Endodermal cell (in vitro differentiated cells): Measurements from ENCODE around the gene CNST. TPM values are rescaled to one million over a fixed set of nuclear protein-coding genes. Genes with fewer than 3 reads are reported as not detected.
A peak's percentile ranks its signal among the peaks of the same experiment; 100 is the strongest.

Experiments used
- DNase-seq: peaks from one replicate; pipeline ENCODE4 v3.0.0-alpha.2; 2017
- H3K27ac ChIP-seq: 2 replicates; pipeline ENCODE4 v1.5.1; 2013; ENCODE audit warnings: mild to moderate bottlenecking, low read depth, low read length, moderate library complexity
- H3K27me3 ChIP-seq: 2 replicates; pipeline ENCODE4 v1.6.1; 2013; ENCODE audit warnings: mild to moderate bottlenecking, low read length, moderate library complexity; ENCODE audit not compliant: insufficient read depth, control insufficient read depth, poor library complexity, severe bottlenecking
- H3K36me3 ChIP-seq: 2 replicates; pipeline ENCODE4 v1.7.0; 2013; ENCODE audit warnings: mild to moderate bottlenecking, low read length, moderate library complexity; ENCODE audit not compliant: control insufficient read depth, insufficient read depth
- H3K4me1 ChIP-seq: one replicate; pipeline ENCODE4 v1.7.0; 2013; ENCODE audit warnings: low read length; ENCODE audit not compliant: control insufficient read depth, insufficient read depth
- H3K4me3 ChIP-seq: 2 replicates; pipeline ENCODE4 v1.5.1; 2013; ENCODE audit warnings: mild to moderate bottlenecking, low read length, moderate library complexity
- H3K9ac ChIP-seq: 2 replicates; pipeline ENCODE4 v1.6.1; 2013; ENCODE audit warnings: mild to moderate bottlenecking, low read length, moderate library complexity; ENCODE audit not compliant: poor library complexity, severe bottlenecking; ENCODE audit errors: extremely low read depth
- H3K9me3 ChIP-seq: 2 replicates; pipeline ENCODE4 v1.6.1; 2013; ENCODE audit warnings: mild to moderate bottlenecking, low read length, moderate library complexity; ENCODE audit not compliant: control insufficient read depth
- H3K27ac Mint-ChIP-seq: 2 replicates; pipeline ENCODE4 v1.8.0; 2020; ENCODE audit warnings: mixed read lengths
- H3K27me3 Mint-ChIP-seq: 2 replicates; pipeline ENCODE4 v1.8.0; 2021; ENCODE audit warnings: mild to moderate bottlenecking, mixed read lengths; ENCODE audit not compliant: insufficient read depth
- H3K36me3 Mint-ChIP-seq: 2 replicates; pipeline ENCODE4 v1.8.0; 2020; ENCODE audit warnings: low read depth, mixed read lengths
- H3K4me1 Mint-ChIP-seq: 2 replicates; pipeline ENCODE4 v1.8.0; 2020; ENCODE audit warnings: mixed read lengths
- H3K4me3 Mint-ChIP-seq: 2 replicates; pipeline ENCODE4 v1.8.0; 2020; ENCODE audit warnings: mild to moderate bottlenecking, moderate library complexity, mixed read lengths
- H3K9me3 Mint-ChIP-seq: 2 replicates; pipeline ENCODE4 v1.8.0; 2020; ENCODE audit warnings: mild to moderate bottlenecking, mixed read lengths
- CTCF ChIP-seq: fragments of 200-600 bp; sonication (generic); conservative IDR thresholded peaks from 2 replicates; pipeline ENCODE4 v1.5.0; 2021; ENCODE audit warnings: antibody characterized with exemption, mild to moderate bottlenecking
- WGBS, 2 experiments: methylation state at CpG; one replicate each; pipeline versions ENCODE4 v1.1.5 to v1.1.7; 2013; ENCODE audit warnings: missing lambda C conversion rate in 2 of 2, mixed read lengths in 1 of 2; ENCODE audit not compliant: insufficient coverage in 1 of 2, insufficient read length in 1 of 2; 5-methylcytosine and 5-hydroxymethylcytosine counted together
- total RNA-seq, 2 donors: library from RNA; stranded (reverse); fragmentation: NEBNext Ultra II Directional in 1 of 2; extraction: Animal tissue kit (Norgen Biotek cat#: 25700) in 1 of 2; gene quantifications; 2 replicates in 1 of 2; 3 replicates in 1 of 2; pipeline ENCODE4 v1.2.1, GENCODE V29; 2021

CNST gene
- total RNA-seq, 2 donors from 2014 or later: 14.7 to 20.3 TPM

- H3K4me1 Mint-ChIP-seq: peaks cover 18% of the 10 kb centered on the region
- H3K4me3 Mint-ChIP-seq: peak overlapping the region; percentile 98
- H3K9me3 ChIP-seq: no peaks in the 10 kb centered on the region
- H3K4me1 ChIP-seq: no peaks in the 10 kb centered on the region
- no peak for TF ChIP-seq CTCF
- H3K27ac ChIP-seq: peak overlapping the region; percentile 69
- peaks cover 19% of the 10 kb centered on the region for H3K36me3 Mint-ChIP-seq
- peak overlapping the region; percentile 90 for H3K9ac ChIP-seq
- peak overlapping the region; percentile 97 for H3K4me3 ChIP-seq
- peak overlapping the region; percentile 99 for H3K27ac Mint-ChIP-seq
- H3K27me3 ChIP-seq: no peaks in the 10 kb centered on the region
- WGBS, 2 experiments: 49 to 59% methylated on average over 27 to 33 of the region's 33 CpGs
- no peaks in the 10 kb centered on the region for H3K27me3 Mint-ChIP-seq
- peak; percentile 52 for DNase-seq
- no peaks in the 10 kb centered on the region for H3K9me3 Mint-ChIP-seq
- H3K36me3 ChIP-seq: peaks cover 26% of the 10 kb centered on the region
These were observed 1.2 kb upstream of the CNST start for GRCh38 chr1:246564839-246565750.

GRCh38 chr1:246565751-246566127 is 517 bp upstream of the CNST start:
- H3K4me1 ChIP-seq: no peaks in the 10 kb centered on the region
- peak overlapping the region; percentile 69 for H3K27ac ChIP-seq
- no peaks in the 10 kb centered on the region for H3K27me3 ChIP-seq
- Mint-ChIP-seq H3K27me3 (no peaks in the 10 kb centered on the region), H3K9me3 (no peaks in the 10 kb centered on the region), H3K27ac (peak overlapping the region; percentile 99), H3K4me3 (peak overlapping the region; percentile 98), H3K36me3 (peaks cover 12% of the 10 kb centered on the region), H3K4me1 (peaks cover 18% of the 10 kb centered on the region)
- DNase-seq: no peak
- 0 to 2% methylated on average over 17 to 25 of the region's 25 CpGs for WGBS, 2 experiments
- peak overlapping the region; percentile 90 for H3K9ac ChIP-seq
- H3K9me3 ChIP-seq: no peaks in the 10 kb centered on the region
- peaks cover 20% of the 10 kb centered on the region for H3K36me3 ChIP-seq
- TF ChIP-seq CTCF: no peak
- H3K4me3 ChIP-seq: peak overlapping the region; percentile 97

- H3K9ac ChIP-seq: peak overlapping the region; percentile 90
- H3K36me3 Mint-ChIP-seq: peaks cover 10% of the 10 kb centered on the region
- H3K4me3 ChIP-seq: peak overlapping the region; percentile 97
- no peaks in the 10 kb centered on the region for H3K27me3 Mint-ChIP-seq
- H3K9me3 Mint-ChIP-seq: no peaks in the 10 kb centered on the region
- H3K27ac Mint-ChIP-seq: peak overlapping the region; percentile 96
- H3K9me3 ChIP-seq: no peaks in the 10 kb centered on the region
- no peak for TF ChIP-seq CTCF
- DNase-seq: no peak
- no peaks in the 10 kb centered on the region for H3K4me1 ChIP-seq
- H3K4me3 Mint-ChIP-seq: peak overlapping the region; percentile 98
- WGBS, 2 experiments: 0 to 4% methylated on average over 9 to 23 of the region's 25 CpGs
- peaks cover 18% of the 10 kb centered on the region for H3K4me1 Mint-ChIP-seq
- peak overlapping the region; percentile 48 for H3K27ac ChIP-seq
- peaks cover 16% of the 10 kb centered on the region for H3K36me3 ChIP-seq
- H3K27me3 ChIP-seq: no peaks in the 10 kb centered on the region
These were observed 773 bp downstream of the CNST start for GRCh38 chr1:246566813-246567645.
